ENCODE results near the gene DGKI.

DGKI gene

DNA sequence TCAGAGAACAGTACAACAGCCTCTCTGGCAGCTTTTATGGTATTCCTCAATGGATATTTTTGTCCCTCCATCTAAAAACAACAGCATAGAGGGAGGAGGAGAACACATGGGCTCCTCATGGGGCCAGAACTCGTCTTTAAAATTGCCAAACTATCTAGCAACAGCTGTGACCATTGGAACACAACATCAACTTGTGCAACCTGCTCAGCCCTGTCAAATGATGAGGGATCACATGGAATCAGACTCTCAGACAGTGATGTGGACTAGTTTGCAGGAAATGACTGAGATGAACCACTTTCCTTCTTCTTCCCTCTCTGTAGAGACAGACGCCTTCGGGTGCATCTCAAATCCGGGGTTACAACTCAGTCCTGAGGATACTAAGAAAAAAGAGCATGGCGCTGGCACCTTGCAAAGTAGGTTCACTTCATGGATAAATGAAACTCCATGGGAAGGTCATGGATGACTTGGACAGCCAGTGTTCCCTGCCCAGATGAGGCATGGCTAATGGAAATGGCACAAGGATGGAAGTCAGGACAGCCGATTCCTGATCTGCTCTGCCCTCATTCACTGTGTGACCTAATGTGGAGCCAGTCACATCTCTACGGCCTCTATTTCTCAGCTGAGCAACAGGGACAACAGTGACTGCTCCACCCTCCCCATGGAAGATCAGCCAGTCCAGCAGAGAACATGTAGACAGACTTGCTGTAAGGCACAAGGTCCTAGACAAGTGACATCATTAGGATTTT, 24.6 kb upstream of the DGKI start:
- DNase-seq, result no peak

- no peak for DNase-seq
Measured at GRCh38 chr7:137870684-137871083, 23.9 kb upstream of the DGKI start.

DNA sequence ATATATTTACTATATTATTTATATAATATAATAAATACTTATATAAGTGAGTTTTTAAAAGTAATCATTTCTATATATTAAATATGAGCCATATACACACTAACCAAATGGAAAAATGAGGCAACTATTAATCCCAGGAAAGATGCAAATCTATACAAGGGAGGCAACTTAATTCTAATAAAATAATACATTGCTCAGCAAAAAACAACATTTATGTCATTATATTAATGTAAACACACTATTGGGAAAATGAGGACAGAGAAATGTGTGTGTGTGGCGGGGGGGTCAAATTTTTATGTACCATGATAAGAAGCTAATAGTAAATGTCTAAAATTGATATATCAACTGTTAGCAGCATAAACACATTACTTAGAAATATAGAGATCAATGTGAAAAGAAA, 23.3 kb upstream of the DGKI start:
- DNase-seq, result no peak

- DNase-seq, result no peak
Measured at GRCh38 chr7:137869260-137869659, 22.5 kb upstream of the DGKI start.

DNA sequence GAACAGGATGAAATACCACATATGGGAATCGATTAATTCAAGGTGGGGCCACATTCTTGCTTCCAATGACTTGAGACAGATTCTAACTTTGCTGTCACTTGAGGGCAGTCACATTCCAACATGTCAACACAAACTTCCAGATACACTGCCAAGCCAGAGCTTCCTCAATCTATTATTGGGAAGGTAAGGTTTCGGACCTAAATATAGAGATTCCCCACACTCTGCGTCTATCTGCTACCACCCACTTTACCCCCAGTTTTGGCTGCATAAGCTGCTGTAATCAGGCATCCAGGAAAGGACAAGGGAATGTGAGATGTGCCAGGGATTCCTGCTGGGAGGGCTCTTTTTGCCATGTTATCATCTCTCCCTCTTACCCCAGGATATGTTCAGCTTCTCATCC, 20.5 kb upstream of the DGKI start:
- no peak for DNase-seq

GRCh38 chr7:137865764-137866163, 19.0 kb upstream of the DGKI start:
- no peak for DNase-seq

- DNase-seq, result no peak
Measured at GRCh38 chr7:137862964-137863363, 16.2 kb upstream of the DGKI start.

- no peak for DNase-seq
Measured at GRCh38 chr7:137862358-137862757, 15.6 kb upstream of the DGKI start.

GRCh38 chr7:137860542-137860941, 13.8 kb upstream of the DGKI start:
- DNase-seq, result no peak

DNA sequence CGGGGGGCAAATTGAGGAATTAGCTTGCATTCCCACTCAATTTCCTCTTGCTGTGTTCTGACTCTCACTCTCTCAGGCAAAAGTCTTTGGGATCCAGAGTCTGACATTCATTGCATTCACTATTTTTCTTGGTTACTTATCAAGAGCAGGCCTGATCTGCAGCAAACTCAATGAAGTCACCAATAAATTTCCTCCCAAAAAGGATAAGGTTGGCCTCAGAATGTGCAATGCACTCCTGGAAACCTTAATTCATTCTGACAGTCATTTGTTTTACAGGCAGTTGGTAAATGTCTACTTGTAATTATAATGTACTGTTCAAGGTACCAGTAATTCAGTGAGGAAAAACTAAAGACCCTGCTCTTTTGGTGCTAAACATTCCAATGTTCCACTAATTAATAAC, 6.3 kb upstream of the DGKI start:
- no peak for DNase-seq

DNA sequence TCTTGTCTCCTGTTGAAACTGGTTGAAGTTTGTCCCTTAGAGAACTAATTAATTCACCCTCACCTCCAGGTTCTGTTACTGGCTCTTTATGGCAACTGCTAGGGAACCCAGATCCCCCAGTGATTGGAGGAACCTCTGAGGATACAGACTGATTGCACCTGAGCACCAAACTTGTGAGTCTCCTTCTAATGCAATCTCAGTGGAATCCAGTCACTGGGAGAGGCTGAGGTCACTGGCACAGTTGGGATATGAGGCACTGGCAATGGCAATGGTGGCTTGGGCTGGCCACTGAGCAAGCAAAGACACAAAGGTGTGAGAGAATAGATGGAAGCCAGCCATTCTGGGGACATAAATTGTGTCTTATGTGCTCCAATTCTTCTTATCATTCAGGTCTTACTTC, 5.3 kb upstream of the DGKI start:
- no peak for DNase-seq

- DNase-seq, result no peak
Measured at GRCh38 chr7:137850972-137851945, 4.5 kb upstream of the DGKI start.

DNA sequence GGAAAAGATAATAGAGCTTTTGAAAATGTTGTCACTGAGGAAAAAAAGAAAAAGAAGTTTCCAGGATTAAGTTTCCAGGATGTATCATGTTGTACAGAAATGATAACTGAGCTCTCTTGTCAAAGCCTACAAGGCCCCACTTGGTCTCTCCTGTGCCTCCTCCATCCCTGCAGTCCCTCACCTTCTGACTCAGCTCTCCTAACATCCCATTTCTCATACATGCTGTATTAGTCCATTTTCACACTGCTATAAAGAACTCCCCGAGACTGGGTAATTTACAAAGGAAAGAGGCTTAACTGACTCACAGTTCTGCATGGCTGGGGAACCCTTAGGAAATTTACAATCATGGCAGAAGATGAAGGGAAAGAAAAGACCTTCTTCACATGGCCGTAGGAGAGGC, 3.8 kb upstream of the DGKI start:
- DNase-seq, result no peak

DNA sequence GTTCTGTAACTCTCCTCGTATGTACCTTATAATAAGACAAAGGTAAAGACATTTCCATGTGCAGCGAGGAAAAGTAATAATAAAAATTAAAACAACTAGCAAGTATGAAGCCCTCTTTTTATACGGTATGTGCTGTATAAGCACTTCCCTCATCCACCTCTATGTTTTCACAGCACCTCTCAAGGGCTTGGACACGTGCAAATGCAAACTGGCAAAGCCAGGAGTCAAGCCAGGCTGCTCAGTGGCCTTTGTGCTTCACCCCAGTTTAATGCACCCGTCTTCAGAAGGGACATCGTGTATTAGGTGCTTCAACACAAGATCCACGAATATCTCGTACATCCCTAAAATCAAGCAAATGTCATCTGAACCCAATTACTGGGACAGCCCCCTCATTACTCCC, 1.3 kb upstream of the DGKI start:
- DNase-seq, result no peak

- DNase-seq, result no peak
Measured at GRCh38 chr7:137847568-137848050, 835 bp upstream of the DGKI start.

- peak; percentile 14 to 57 for DNase-seq
Measured at GRCh38 chr7:137846549-137846826, 286 bp downstream of the DGKI start.

DNA sequence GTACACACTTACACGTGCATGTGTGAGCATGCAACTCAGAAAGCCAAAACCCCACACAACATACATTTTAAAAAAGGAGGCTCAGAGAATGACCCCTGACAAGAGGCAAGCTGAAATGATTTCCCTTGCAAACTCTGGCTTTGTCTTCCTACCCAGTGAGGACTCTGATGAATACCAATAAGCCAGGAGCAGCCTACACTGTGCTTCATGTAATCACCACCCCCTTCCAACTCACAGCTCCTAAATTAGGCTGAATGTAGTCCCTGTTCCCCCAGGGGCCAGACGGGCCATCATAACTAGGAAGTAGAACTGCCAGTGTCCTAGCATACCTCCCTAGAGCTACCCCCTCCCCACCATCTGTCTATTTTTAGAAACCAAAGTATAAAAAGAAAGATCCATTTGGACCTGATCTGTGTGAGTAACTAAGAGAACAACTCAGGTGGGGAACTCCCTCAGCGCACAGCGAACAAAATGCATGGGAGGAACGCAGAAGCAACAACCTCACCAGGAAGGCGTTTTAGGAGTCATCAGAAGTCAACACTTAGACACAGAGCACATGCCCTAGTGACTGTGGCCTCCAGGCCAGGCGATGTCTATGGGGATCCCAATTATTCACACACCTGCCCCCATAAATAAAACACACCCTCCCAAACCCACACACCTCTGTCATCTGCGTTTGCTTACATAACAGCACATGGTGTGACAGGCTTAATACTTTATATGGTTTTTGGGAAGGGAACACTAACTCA, 1.9 kb downstream of the DGKI start:
- DNase-seq, result peak in 1 of 2 experiments; percentile 21

DNA sequence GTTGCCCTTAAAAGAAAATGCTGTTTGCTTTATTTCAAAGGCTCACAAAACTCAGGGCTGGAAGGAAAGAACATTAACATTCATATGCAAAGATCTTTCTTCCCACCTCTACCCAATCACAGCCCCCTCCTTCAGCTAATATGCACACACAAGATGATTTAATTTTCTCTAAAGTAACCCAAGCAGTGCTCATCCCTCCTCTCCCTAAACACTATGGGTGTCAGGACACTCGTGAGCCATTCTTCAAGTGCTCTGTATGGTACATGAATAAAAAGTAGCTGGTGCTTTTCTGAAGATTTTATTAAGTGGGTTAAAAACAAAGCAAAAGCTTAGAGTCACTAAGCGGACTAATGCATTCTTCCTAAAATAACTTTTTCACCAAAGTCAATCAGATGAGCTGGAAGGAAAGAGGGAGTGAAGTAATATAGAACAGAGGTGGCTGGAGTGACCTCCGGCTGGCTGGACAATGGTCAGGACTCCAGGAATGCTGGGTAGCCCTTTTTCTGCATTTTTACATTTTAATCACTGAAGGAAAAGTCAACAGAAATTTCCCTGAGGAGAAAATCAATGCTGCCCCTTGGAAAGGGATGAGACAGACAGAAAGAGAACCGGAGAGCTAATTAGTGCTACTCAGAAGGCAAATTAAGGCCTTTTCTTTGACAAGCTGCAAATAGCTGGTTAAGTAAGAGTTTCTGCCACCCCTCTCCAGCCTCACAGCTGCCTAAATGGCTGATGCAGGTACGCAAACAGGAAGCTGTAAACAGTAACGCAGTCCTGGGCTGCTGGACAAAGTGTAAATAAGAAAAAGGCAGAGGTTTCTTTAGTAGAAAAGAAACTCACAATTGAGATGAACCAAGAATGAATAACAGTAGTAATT, 6.6 kb downstream of the DGKI start:
- DNase-seq, result peak; percentile 14 to 52

- no peak for DNase-seq
Measured at GRCh38 chr7:137838706-137839315, 8.0 kb downstream of the DGKI start.

DNA sequence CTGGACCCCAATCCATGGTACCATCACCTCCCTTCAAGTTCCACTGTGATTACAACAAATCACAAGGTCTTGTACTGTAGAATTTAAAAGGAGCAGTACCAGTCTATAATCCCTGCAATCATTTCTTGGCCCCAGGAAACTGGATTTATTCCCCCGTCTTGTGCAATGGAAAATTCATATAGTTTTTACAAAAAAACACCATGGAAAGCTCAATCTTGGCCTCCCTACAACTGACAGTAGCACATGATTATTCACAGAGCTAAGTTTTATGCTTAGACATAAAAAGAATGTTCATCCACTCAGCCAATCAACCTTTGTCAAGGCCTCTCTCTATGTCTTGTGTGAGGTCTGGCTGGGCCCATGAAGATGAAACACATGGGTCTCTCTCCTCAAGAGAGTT, 10.2 kb downstream of the DGKI start:
- no peak for DNase-seq

DNA sequence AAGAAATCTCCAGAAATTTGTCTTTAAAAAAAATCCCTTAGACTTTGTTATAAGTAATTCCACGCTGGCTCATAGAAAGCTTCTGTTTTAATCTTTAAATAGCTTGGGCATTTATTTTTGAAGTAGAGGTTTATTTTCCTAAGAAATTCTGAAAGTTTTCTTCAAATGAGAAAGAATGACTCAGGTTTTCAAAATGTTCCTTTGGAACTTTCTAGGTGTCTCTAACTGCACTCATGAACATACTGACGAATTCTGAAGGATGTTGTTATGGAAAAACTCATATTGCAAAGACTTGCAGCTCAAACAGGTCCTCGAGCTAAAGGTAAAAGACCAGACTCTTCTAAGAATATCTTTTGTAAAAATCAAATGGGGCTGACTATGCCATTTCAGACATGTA, 10.7 kb downstream of the DGKI start:
- no peak for DNase-seq
